RWPE1 (cell line): Measurements from ENCODE around the gene PI16.
A peak's percentile ranks its signal among the peaks of the same experiment; 100 is the strongest.

Source experiments
- CTCF ChIA-PET: fragments of 350-600 bp; sonication (Branson Sonifier 250); formaldehyde crosslinking; extraction: SDS; loops from one replicate; lab custom pipeline; 2021; lab: Yijun Ruan, JAX
- POLR2A ChIA-PET: fragments of 400-600 bp; formaldehyde crosslinking; extraction: SDS; loops from one replicate; lab custom pipeline; 2020; ENCODE audit warnings: antibody characterized with exemption; ENCODE audit not compliant: low non-redundant PET; lab: Yijun Ruan, JAX
- DNase-seq: peaks from one replicate; pipeline ENCODE4 v3.0.0; 2012; ENCODE audit warnings: low spot score
- H3K27ac ChIP-seq: fragments of 450-650 bp; 2 replicates; pipeline ENCODE4 v1.5.1; 2017
- TF ChIP-seq, protein P1 (sequence below): fragments of 450-650 bp; conservative IDR thresholded peaks from 2 replicates; pipeline ENCODE4 v1.5.1; 2017; ENCODE audit warnings: low read depth, mild to moderate bottlenecking

The PI16 gene

DNA sequence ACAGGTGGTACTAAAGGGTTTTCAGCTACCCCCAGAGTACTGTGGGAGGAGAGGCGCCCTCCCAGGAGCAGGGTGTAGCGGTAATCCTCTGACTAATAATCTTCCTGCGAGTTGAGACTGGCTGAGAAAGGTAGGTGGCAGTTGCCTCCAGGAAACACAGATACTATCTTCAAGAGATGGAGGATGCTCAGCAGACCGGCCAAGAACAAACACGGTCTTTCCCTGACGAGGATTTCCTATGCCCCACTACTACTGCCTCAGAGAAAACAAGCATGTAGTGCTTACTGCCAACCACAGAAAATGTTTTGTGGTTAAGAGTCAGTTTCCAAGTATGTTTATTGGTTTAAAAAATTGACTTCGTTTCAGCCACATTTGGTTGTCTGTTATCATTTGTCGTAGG is 42.0 kb upstream of the PI16 start:
- TF ChIP-seq, protein P1, sequence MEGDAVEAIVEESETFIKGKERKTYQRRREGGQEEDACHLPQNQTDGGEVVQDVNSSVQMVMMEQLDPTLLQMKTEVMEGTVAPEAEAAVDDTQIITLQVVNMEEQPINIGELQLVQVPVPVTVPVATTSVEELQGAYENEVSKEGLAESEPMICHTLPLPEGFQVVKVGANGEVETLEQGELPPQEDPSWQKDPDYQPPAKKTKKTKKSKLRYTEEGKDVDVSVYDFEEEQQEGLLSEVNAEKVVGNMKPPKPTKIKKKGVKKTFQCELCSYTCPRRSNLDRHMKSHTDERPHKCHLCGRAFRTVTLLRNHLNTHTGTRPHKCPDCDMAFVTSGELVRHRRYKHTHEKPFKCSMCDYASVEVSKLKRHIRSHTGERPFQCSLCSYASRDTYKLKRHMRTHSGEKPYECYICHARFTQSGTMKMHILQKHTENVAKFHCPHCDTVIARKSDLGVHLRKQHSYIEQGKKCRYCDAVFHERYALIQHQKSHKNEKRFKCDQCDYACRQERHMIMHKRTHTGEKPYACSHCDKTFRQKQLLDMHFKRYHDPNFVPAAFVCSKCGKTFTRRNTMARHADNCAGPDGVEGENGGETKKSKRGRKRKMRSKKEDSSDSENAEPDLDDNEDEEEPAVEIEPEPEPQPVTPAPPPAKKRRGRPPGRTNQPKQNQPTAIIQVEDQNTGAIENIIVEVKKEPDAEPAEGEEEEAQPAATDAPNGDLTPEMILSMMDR: peak; percentile 20; the same call in 1 of the 2 replicates
- POLR2A ChIA-PET: no interaction called here
- peak; percentile 87 for DNase-seq
- peak overlapping the region; percentile 51; the same call in 1 of the 2 replicates for H3K27ac ChIP-seq
- CTCF ChIA-PET: interaction anchor here (0.7 kb wide), 3 partner anchors 27 to 248 kb away, joined by 3 read pairs; partner anchors contain the start of gene C6orf89

DNA sequence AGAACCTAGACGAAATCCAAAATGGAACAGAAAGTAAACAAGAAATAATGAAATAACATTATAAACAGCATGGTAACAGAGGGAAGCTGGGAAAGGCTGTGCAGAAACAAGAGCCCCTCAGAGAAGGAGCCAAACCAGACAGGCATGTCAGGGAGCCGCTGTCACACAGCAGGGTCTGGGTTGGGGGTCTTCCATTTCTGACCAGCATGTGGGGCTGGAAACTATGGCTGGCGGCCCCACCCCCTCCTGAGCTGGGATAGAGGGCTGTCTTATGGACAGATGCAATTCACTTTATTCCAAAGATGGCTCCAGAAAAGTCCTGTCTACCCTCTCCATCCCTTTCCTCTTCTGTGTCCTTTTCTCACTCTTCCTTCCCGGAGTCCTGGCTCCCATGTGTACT is 41.5 kb upstream of the PI16 start:
- POLR2A ChIA-PET: no interaction called here
- TF ChIP-seq, protein P1: no peak
- H3K27ac ChIP-seq: peak overlapping the region; percentile 62
- no peak for DNase-seq
- CTCF ChIA-PET: interaction anchor here (1.0 kb wide), 1 partner anchor 28 kb away, joined by 3 read pairs; no protein-coding TSS in a partner anchor

DNA sequence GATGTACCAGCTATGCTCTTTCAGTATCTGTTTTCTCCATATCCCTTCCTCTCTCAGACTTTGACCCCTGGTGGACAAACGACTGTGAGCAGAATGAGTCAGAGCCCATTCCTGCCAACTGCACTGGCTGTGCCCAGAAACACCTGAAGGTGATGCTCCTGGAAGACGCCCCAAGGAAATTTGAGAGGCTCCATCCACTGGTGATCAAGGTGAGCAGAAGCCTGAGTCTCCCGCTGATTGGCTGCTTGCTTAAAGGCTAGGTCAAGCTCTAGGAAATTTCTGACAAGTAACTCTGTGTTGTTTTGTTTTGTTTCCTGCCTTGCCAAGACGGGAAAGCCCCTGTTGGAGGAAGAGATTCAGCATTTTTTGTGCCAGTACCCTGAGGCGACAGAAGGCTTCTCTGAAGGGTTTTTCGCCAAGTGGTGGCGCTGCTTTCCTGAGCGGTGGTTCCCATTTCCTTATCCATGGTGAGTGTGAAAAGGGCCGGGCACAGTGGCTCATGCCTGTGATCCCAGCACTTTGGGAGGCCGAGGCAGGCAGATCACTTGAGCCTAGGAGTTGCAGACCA is 40.2 kb upstream of the PI16 start:
- ChIA-PET CTCF (interaction anchor here (0.6 to 1.1 kb wide), 8 partner anchors 13 to 145 kb away, joined by 3 to 6 read pairs (median 4); no protein-coding TSS in a partner anchor), POLR2A (no interaction called here)
- peak overlapping the region; percentile 12; the same call in 1 of the 2 replicates for H3K27ac ChIP-seq
- TF ChIP-seq, protein P1: no peak; the same call in 1 of the 2 replicates
- DNase-seq: peak; percentile 90

DNA sequence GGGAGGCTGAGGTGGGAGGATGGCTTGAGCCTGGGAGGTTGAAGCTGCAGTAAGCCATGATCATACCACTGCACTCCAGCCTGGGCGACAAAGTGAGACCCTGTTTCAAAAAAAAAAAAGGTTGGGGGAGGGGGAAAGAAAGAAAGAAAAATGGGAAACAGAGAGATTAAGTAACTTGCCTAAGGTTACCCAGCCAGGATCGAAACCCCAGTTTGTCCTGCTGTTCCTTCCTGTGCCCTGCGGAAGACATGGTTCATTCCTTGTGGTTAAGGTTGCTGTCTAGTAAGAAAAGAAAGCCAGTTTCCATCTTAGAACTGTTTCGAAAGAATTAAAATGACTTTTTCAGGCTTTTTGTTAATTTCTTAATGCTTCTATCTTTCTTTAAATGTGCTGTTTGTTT is 38.9 kb upstream of the PI16 start:
- ChIA-PET CTCF (no interaction called here), POLR2A (no interaction called here)
- TF ChIP-seq, protein P1: no peak
- no peak for DNase-seq
- no peak overlapping the region for H3K27ac ChIP-seq

DNA sequence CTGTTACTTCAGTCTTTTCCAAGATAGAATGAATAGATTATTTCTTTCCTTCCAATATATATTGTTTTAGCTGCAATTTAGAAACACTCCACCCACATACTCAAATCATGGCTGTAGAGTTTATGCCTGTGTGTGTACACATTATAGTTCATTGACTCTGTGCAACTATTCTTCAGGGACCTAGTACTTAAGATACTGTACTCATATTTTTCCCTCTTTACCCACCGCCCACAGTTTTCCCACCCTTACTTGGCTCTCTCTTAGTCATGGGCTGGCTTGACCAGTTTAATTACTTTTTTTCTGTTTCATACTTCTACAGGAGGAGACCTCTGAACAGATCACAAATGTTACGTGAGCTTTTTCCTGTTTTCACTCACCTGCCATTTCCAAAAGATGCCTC is 38.4 kb upstream of the PI16 start:
- no peak overlapping the region for H3K27ac ChIP-seq
- TF ChIP-seq, protein P1: no peak
- POLR2A ChIA-PET: no interaction called here
- CTCF ChIA-PET: interaction anchor here (0.7 kb wide), 1 partner anchor 18 kb away, joined by 3 read pairs; no protein-coding TSS in a partner anchor
- no peak for DNase-seq

DNA sequence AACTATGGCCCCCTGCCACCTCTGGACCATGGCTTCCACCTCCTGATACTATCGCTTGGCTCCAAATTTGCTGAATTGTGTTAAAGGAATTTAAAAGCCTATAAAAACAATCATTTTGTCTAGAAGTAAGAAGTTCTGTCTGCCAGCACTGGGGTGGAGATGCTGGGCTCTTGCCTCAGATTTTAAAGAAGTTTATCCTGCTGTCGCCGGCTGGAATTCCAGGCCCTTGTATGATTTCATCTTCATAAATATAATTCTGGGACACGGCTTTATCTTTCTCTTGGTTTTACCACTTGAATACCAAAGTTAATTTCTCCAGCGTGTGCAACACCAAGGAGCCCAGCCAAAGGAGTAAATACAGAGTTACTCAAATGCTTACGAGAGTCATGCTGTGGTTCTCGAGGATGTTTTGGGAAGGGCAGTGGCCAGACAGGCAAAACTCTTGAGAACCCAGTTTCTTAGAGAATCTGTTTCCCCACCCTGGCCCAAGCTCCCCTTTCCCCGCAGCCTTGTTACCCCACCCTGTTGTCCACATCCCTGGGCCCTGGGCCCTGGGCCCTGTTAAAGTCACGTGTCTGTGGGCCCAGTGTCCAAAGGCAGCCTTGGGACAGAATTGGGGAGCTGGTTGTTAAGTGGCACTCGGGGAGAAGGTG is 36.9 kb upstream of the PI16 start:
- no peak for DNase-seq
- TF ChIP-seq, protein P1: no peak
- CTCF ChIA-PET: interaction anchor here (0.6 kb wide), 1 partner anchor 15 kb away, joined by 3 read pairs; no protein-coding TSS in a partner anchor
- no peak overlapping the region for H3K27ac ChIP-seq
- POLR2A ChIA-PET: no interaction called here
